ENCODE results near the gene HS3ST4. TPM values are rescaled to one million over a fixed set of nuclear protein-coding genes. Genes with fewer than 3 reads are reported as not detected.

Gene HS3ST4
- total RNA-seq, 1 donor from 2014 or later: not detected

- TF ChIP-seq CTCF (IDR thresholded peaks at IDR 0.05; ENCODE audit: insufficient read depth, low read length, severe bottlenecking): no peak
- H3K36me3 ChIP-seq (ENCODE audit: control insufficient read depth, insufficient read depth, low read length): no peaks in the 10 kb centered on the region
- no peak for DNase-seq (ENCODE audit: low read depth)
- no peak overlapping the region for H3K4me3 ChIP-seq (ENCODE audit: low read depth, low read length)
- no peaks in the 10 kb centered on the region for H3K27me3 ChIP-seq (ENCODE audit: control insufficient read depth, insufficient read depth, low read length)
- no peak for FAIRE-seq
Measured at GRCh38 chr16:25827709-25828108, 135.9 kb downstream of the HS3ST4 start.

GRCh38 chr16:25828510-25828909 lies 136.8 kb downstream of the HS3ST4 start:
- DNase-seq (ENCODE audit: low read depth) (no peak), FAIRE-seq (no peak)
- TF ChIP-seq CTCF (IDR thresholded peaks at IDR 0.05; ENCODE audit: insufficient read depth, low read length, severe bottlenecking): no peak
- H3K4me3 ChIP-seq (ENCODE audit: low read depth, low read length): no peak overlapping the region
- H3K27me3 ChIP-seq (ENCODE audit: control insufficient read depth, insufficient read depth, low read length): no peaks in the 10 kb centered on the region
- H3K36me3 ChIP-seq (ENCODE audit: control insufficient read depth, insufficient read depth, low read length): no peaks in the 10 kb centered on the region

- no peak for TF ChIP-seq CTCF (IDR thresholded peaks at IDR 0.05; ENCODE audit: insufficient read depth, low read length, severe bottlenecking)
- Histone ChIP-seq H3K27me3 (ENCODE audit: control insufficient read depth, insufficient read depth, low read length) (no peaks in the 10 kb centered on the region), H3K4me3 (ENCODE audit: low read depth, low read length) (no peak overlapping the region), H3K36me3 (ENCODE audit: control insufficient read depth, insufficient read depth, low read length) (no peaks in the 10 kb centered on the region)
- FAIRE-seq (no peak), DNase-seq (ENCODE audit: low read depth) (no peak)
Measured at GRCh38 chr16:25832291-25832690, 140.5 kb downstream of the HS3ST4 start.

GRCh38 chr16:25834101-25834500 lies 142.3 kb downstream of the HS3ST4 start:
- FAIRE-seq (no peak), DNase-seq (ENCODE audit: low read depth) (no peak)
- no peak for TF ChIP-seq CTCF (IDR thresholded peaks at IDR 0.05; ENCODE audit: insufficient read depth, low read length, severe bottlenecking)

GRCh38 chr16:25835126-25835525 lies 143.4 kb downstream of the HS3ST4 start:
- DNase-seq (ENCODE audit: low read depth) (no peak), FAIRE-seq (no peak)
- Histone ChIP-seq H3K4me3 (ENCODE audit: low read depth, low read length) (no peak overlapping the region), H3K27me3 (ENCODE audit: control insufficient read depth, insufficient read depth, low read length) (no peaks in the 10 kb centered on the region), H3K36me3 (ENCODE audit: control insufficient read depth, insufficient read depth, low read length) (no peaks in the 10 kb centered on the region)
- no peak for TF ChIP-seq CTCF (IDR thresholded peaks at IDR 0.05; ENCODE audit: insufficient read depth, low read length, severe bottlenecking)

More at GRCh38 chr16:25834101-25834500, 142.3 kb downstream of the HS3ST4 start:
- Histone ChIP-seq H3K4me3 (ENCODE audit: low read depth, low read length) (no peak overlapping the region), H3K36me3 (ENCODE audit: control insufficient read depth, insufficient read depth, low read length) (no peaks in the 10 kb centered on the region), H3K27me3 (ENCODE audit: control insufficient read depth, insufficient read depth, low read length) (no peaks in the 10 kb centered on the region)

GRCh38 chr16:25838724-25839186 lies 147.0 kb downstream of the HS3ST4 start:
- TF ChIP-seq CTCF (IDR thresholded peaks at IDR 0.05; ENCODE audit: insufficient read depth, low read length, severe bottlenecking): peak; percentile 64
- FAIRE-seq: no peak
- no peaks in the 10 kb centered on the region for H3K27me3 ChIP-seq (ENCODE audit: control insufficient read depth, insufficient read depth, low read length)
- no peaks in the 10 kb centered on the region for H3K36me3 ChIP-seq (ENCODE audit: control insufficient read depth, insufficient read depth, low read length)
- no peak overlapping the region for H3K4me3 ChIP-seq (ENCODE audit: low read depth, low read length)
- DNase-seq (ENCODE audit: low read depth): peak; percentile 22
